Measurements from ENCODE around the gene RABGAP1L.
"Not testable (repeated sequence)": the region's sequence is repeated elsewhere in the genome, so short reads cannot be mapped to it uniquely, and the experiment has no call there.

RABGAP1L gene

GRCh38 chr1:174248041-174248440, 88.7 kb downstream of the RABGAP1L start:
- DNase-seq (ENCODE audit: insufficient read length, low spot score) = no peak
- FAIRE-seq = no peak
- TF ChIP-seq POU2F2 (IDR thresholded peaks at IDR 0.05; ENCODE audit: low read depth, low read length) = no peak
- TF ChIP-seq TAF1 (IDR thresholded peaks at IDR 0.05; ENCODE audit: low read depth, low read length) = no peak
- no peak for TF ChIP-seq PAX5 (IDR thresholded peaks at IDR 0.05; ENCODE audit: insufficient read depth, low read length, severe bottlenecking)
- TF ChIP-seq SPI1 (IDR thresholded peaks at IDR 0.05; ENCODE audit: low read depth, low read length) = no peak
- no peak for TF ChIP-seq POLR2A (IDR thresholded peaks at IDR 0.05; ENCODE audit: low read depth, low read length)
- no peak for TF ChIP-seq POLR2AphosphoS5 (IDR thresholded peaks at IDR 0.05; ENCODE audit: low read depth, low read length)

- FAIRE-seq; DNase-seq (ENCODE audit: insufficient read length, low spot score): not testable (repeated sequence)
These were observed 97.1 kb downstream of the RABGAP1L start for GRCh38 chr1:174256386-174256785.

- no peak for DNase-seq (ENCODE audit: insufficient read length, low spot score)
- peak; percentile 23 for FAIRE-seq
- TF ChIP-seq POLR2A (IDR thresholded peaks at IDR 0.05; ENCODE audit: low read depth, low read length) = no peak
- TF ChIP-seq SPI1 (IDR thresholded peaks at IDR 0.05; ENCODE audit: low read depth, low read length) = no peak
- no peak for TF ChIP-seq TAF1 (IDR thresholded peaks at IDR 0.05; ENCODE audit: low read depth, low read length)
- no peak for TF ChIP-seq PAX5 (IDR thresholded peaks at IDR 0.05; ENCODE audit: insufficient read depth, low read length, severe bottlenecking)
- no peak for TF ChIP-seq POLR2AphosphoS5 (IDR thresholded peaks at IDR 0.05; ENCODE audit: low read depth, low read length)
- no peak for TF ChIP-seq POU2F2 (IDR thresholded peaks at IDR 0.05; ENCODE audit: low read depth, low read length)
These were observed 98.8 kb downstream of the RABGAP1L start for GRCh38 chr1:174258148-174258550.

GRCh38 chr1:174262349-174263241, 103.3 kb downstream of the RABGAP1L start:
- no peak for TF ChIP-seq POLR2AphosphoS5 (IDR thresholded peaks at IDR 0.05; ENCODE audit: low read depth, low read length)
- TF ChIP-seq POLR2A (IDR thresholded peaks at IDR 0.05; ENCODE audit: low read depth, low read length) = no peak
- no peak for TF ChIP-seq TAF1 (IDR thresholded peaks at IDR 0.05; ENCODE audit: low read depth, low read length)
- no peak for TF ChIP-seq PAX5 (IDR thresholded peaks at IDR 0.05; ENCODE audit: insufficient read depth, low read length, severe bottlenecking)
- no peak for TF ChIP-seq POU2F2 (IDR thresholded peaks at IDR 0.05; ENCODE audit: low read depth, low read length)
- TF ChIP-seq SPI1 (IDR thresholded peaks at IDR 0.05; ENCODE audit: low read depth, low read length) = no peak
- FAIRE-seq = peak; percentile 68
- no peak for DNase-seq (ENCODE audit: insufficient read length, low spot score)

GRCh38 chr1:174265282-174265681, 106.0 kb downstream of the RABGAP1L start:
- DNase-seq (ENCODE audit: insufficient read length, low spot score) = no peak
- FAIRE-seq = no peak
- TF ChIP-seq PAX5 (IDR thresholded peaks at IDR 0.05; ENCODE audit: insufficient read depth, low read length, severe bottlenecking) = no peak
- TF ChIP-seq SPI1 (IDR thresholded peaks at IDR 0.05; ENCODE audit: low read depth, low read length) = 0 out of 2 replicates have a peak, but pooled peaks have one; percentile 6
- TF ChIP-seq POLR2AphosphoS5 (IDR thresholded peaks at IDR 0.05; ENCODE audit: low read depth, low read length) = no peak

- FAIRE-seq = no peak
- DNase-seq (ENCODE audit: insufficient read length, low spot score) = no peak
- TF ChIP-seq PAX5 (IDR thresholded peaks at IDR 0.05; ENCODE audit: insufficient read depth, low read length, severe bottlenecking) = no peak
- TF ChIP-seq POLR2A (IDR thresholded peaks at IDR 0.05; ENCODE audit: low read depth, low read length) = no peak
- no peak for TF ChIP-seq TAF1 (IDR thresholded peaks at IDR 0.05; ENCODE audit: low read depth, low read length)
- no peak for TF ChIP-seq SPI1 (IDR thresholded peaks at IDR 0.05; ENCODE audit: low read depth, low read length)
- no peak for TF ChIP-seq POLR2AphosphoS5 (IDR thresholded peaks at IDR 0.05; ENCODE audit: low read depth, low read length)
- TF ChIP-seq POU2F2 (IDR thresholded peaks at IDR 0.05; ENCODE audit: low read depth, low read length) = no peak
These were observed 107.2 kb downstream of the RABGAP1L start for GRCh38 chr1:174266476-174266875.

- TF ChIP-seq PAX5 (IDR thresholded peaks at IDR 0.05; ENCODE audit: insufficient read depth, low read length, severe bottlenecking) (no peak), POU2F2 (IDR thresholded peaks at IDR 0.05; ENCODE audit: low read depth, low read length) (no peak), POLR2AphosphoS5 (IDR thresholded peaks at IDR 0.05; ENCODE audit: low read depth, low read length) (no peak), TAF1 (IDR thresholded peaks at IDR 0.05; ENCODE audit: low read depth, low read length) (no peak), SPI1 (IDR thresholded peaks at IDR 0.05; ENCODE audit: low read depth, low read length) (no peak), POLR2A (IDR thresholded peaks at IDR 0.05; ENCODE audit: low read depth, low read length) (no peak)
- FAIRE-seq = no peak
- no peak for DNase-seq (ENCODE audit: insufficient read length, low spot score)
These were observed 107.8 kb downstream of the RABGAP1L start for GRCh38 chr1:174266991-174267612.

GRCh38 chr1:174269989-174270651, 110.8 kb downstream of the RABGAP1L start:
- no peak for FAIRE-seq
- no peak for TF ChIP-seq POLR2AphosphoS5 (IDR thresholded peaks at IDR 0.05; ENCODE audit: low read depth, low read length)
- no peak for TF ChIP-seq TAF1 (IDR thresholded peaks at IDR 0.05; ENCODE audit: low read depth, low read length)
- no peak for TF ChIP-seq POLR2A (IDR thresholded peaks at IDR 0.05; ENCODE audit: low read depth, low read length)
- no peak for TF ChIP-seq PAX5 (IDR thresholded peaks at IDR 0.05; ENCODE audit: insufficient read depth, low read length, severe bottlenecking)
- TF ChIP-seq SPI1 (IDR thresholded peaks at IDR 0.05; ENCODE audit: low read depth, low read length) = no peak
- no peak for TF ChIP-seq POU2F2 (IDR thresholded peaks at IDR 0.05; ENCODE audit: low read depth, low read length)
- no peak for DNase-seq (ENCODE audit: insufficient read length, low spot score)

GRCh38 chr1:174273190-174273589, 113.9 kb downstream of the RABGAP1L start:
- no peak for TF ChIP-seq PAX5 (IDR thresholded peaks at IDR 0.05; ENCODE audit: insufficient read depth, low read length, severe bottlenecking)
- TF ChIP-seq POU2F2 (IDR thresholded peaks at IDR 0.05; ENCODE audit: low read depth, low read length) = no peak
- no peak for TF ChIP-seq TAF1 (IDR thresholded peaks at IDR 0.05; ENCODE audit: low read depth, low read length)
- no peak for TF ChIP-seq POLR2AphosphoS5 (IDR thresholded peaks at IDR 0.05; ENCODE audit: low read depth, low read length)
- no peak for TF ChIP-seq POLR2A (IDR thresholded peaks at IDR 0.05; ENCODE audit: low read depth, low read length)
- TF ChIP-seq SPI1 (IDR thresholded peaks at IDR 0.05; ENCODE audit: low read depth, low read length) = no peak
- no peak for DNase-seq (ENCODE audit: insufficient read length, low spot score)
- peak; percentile 76 for FAIRE-seq
